Glomerular visceral epithelial cell (primary cell): ENCODE measurements around the gene RCN1.
"Not testable (repeated sequence)": the region's sequence is repeated elsewhere in the genome, so short reads cannot be mapped to it uniquely, and the experiment has no call there.

ENCODE experiments used
- DNase-seq: peaks from one replicate; pipeline ENCODE4 v3.0.0-alpha.2; 2016; ENCODE audit errors: extremely low spot score

The RCN1 gene

GRCh38 chr11:32113200-32113919 is 22.5 kb downstream of the RCN1 start:
- no peak for DNase-seq

GRCh38 chr11:32113920-32114203 is 23.0 kb downstream of the RCN1 start:
- no peak for DNase-seq

GRCh38 chr11:32115446-32115845 is 24.6 kb downstream of the RCN1 start:
- no peak for DNase-seq

- no peak for DNase-seq
These were observed 25.8 kb downstream of the RCN1 start for GRCh38 chr11:32116668-32117067.

GRCh38 chr11:32118025-32118974 is 27.4 kb downstream of the RCN1 start:
- peak; percentile 64 for DNase-seq

GRCh38 chr11:32119139-32119538 is 28.3 kb downstream of the RCN1 start:
- DNase-seq: not testable (repeated sequence)

- no peak for DNase-seq
These were observed 30.1 kb downstream of the RCN1 start for GRCh38 chr11:32121012-32121411.

GRCh38 chr11:32122200-32122599 is 31.3 kb downstream of the RCN1 start:
- no peak for DNase-seq

GRCh38 chr11:32131321-32131720 is 40.4 kb downstream of the RCN1 start:
- no peak for DNase-seq

GRCh38 chr11:32136657-32137056 is 45.8 kb downstream of the RCN1 start:
- DNase-seq: no peak

- peak; percentile 84 for DNase-seq
These were observed 46.4 kb downstream of the RCN1 start for GRCh38 chr11:32137263-32137662.

- DNase-seq: no peak
These were observed 47.0 kb downstream of the RCN1 start for GRCh38 chr11:32137869-32138268.

- DNase-seq: no peak
These were observed 48.0 kb downstream of the RCN1 start for GRCh38 chr11:32138902-32139301.

- DNase-seq: no peak
These were observed 49.1 kb downstream of the RCN1 start for GRCh38 chr11:32139896-32140520.

GRCh38 chr11:32141745-32142546 is 51.1 kb downstream of the RCN1 start:
- no peak for DNase-seq

- DNase-seq: no peak
These were observed 52.5 kb downstream of the RCN1 start for GRCh38 chr11:32143378-32143777.

- no peak for DNase-seq
These were observed 54.4 kb downstream of the RCN1 start for GRCh38 chr11:32145282-32145681.

GRCh38 chr11:32148895-32149294 is 58.0 kb downstream of the RCN1 start:
- DNase-seq: peak; percentile 8

- no peak for DNase-seq
These were observed 58.9 kb downstream of the RCN1 start for GRCh38 chr11:32149748-32150147.

- DNase-seq: no peak
These were observed 60.2 kb downstream of the RCN1 start for GRCh38 chr11:32151027-32151426.

GRCh38 chr11:32152216-32152615 is 61.3 kb downstream of the RCN1 start:
- DNase-seq: no peak

- no peak for DNase-seq
These were observed 61.9 kb downstream of the RCN1 start for GRCh38 chr11:32152821-32153220.
